BE2C (cell line): ENCODE data around the gene PRRC2B.
"Not testable (repeated sequence)": the region's sequence is repeated elsewhere in the genome, so short reads cannot be mapped to it uniquely, and the experiment has no call there.

Source experiments
- DNase-seq: peaks from one replicate; pipeline ENCODE4 v3.0.0-alpha.2; 2020
- H3K27me3 ChIP-seq: fragments of 250-450 bp; sonication (Bioruptor Pico); 2 replicates; pipeline ENCODE4 v1.5.1; 2020; ENCODE audit warnings: mild to moderate bottlenecking
- H3K36me3 ChIP-seq: fragments of 250-450 bp; sonication (Bioruptor Pico); 2 replicates; pipeline ENCODE4 v1.5.1; 2020; ENCODE audit warnings: mild to moderate bottlenecking
- H3K4me1 ChIP-seq: fragments of 250-450 bp; sonication (Bioruptor Pico); 2 replicates; pipeline ENCODE4 v1.5.1; 2020
- H3K4me3 ChIP-seq: 2 replicates; pipeline ENCODE4 v1.5.1; 2011; ENCODE audit warnings: low read depth, low read length
- H3K9me3 ChIP-seq: fragments of 250-450 bp; sonication (Bioruptor Pico); 2 replicates; pipeline ENCODE4 v1.5.1; 2020
- CTCF ChIP-seq: IDR thresholded peaks from 2 replicates; pipeline ENCODE4 v1.5.1; 2012; ENCODE audit warnings: mild to moderate bottlenecking, low read depth, low read length

Gene PRRC2B

DNA sequence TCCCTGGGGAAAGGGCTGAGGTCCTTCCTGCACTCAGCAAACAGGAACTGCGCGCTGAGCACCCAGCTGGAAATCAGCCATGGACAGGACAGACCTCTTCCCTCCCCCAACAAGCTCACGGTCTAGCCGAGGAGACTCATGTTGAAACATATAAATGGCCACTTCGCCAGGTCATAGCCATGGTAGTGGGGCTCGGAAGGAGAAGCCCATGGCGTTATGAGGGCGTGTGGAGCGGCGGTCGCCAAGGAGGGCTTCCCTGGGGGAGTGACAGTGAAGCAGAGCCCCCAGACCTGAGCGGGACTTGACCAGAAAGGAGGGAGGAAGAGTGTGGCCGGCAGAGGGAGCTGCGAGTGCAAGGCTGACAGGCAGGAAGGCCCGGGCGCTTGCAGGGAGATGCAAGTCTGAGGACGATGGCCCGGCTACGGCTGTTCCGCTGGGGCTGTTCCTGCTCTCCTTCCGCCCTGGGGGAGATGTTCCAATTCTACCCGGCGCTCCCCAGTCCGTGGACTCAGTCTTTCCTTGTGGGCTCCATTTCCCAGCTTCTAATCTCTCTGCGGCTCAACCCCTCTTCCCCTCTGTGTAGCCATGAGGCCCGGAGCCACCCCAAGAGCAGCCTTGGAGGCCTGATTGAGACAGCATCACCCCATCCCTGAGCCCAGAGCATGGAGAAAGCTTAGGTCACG is 43.9 kb upstream of the PRRC2B start:
- TF ChIP-seq CTCF: peak; percentile 91
- Histone ChIP-seq H3K27me3 (0 out of 2 replicates have a peak, but pooled peaks cover 3% of the 10 kb centered on the region), H3K36me3 (no peaks in the 10 kb centered on the region), H3K4me3 (peak overlapping the region; percentile 54), H3K9me3 (no peaks in the 10 kb centered on the region; the same call in 1 of the 2 replicates), H3K4me1 (peaks cover 6% of the 10 kb centered on the region; the same call in 1 of the 2 replicates)
- peak; percentile 95 for DNase-seq

- H3K36me3 ChIP-seq, H3K9me3 ChIP-seq, H3K27me3 ChIP-seq, H3K4me1 ChIP-seq, H3K4me3 ChIP-seq, DNase-seq: not testable (repeated sequence)
These were observed 37.4 kb upstream of the PRRC2B start for GRCh38 chr9:131356479-131356878.

GRCh38 chr9:131358556-131358955 is 35.3 kb upstream of the PRRC2B start:
- H3K27me3 ChIP-seq: no peaks in the 10 kb centered on the region
- H3K4me3 ChIP-seq: no peak overlapping the region
- H3K4me1 ChIP-seq: peaks cover 6% of the 10 kb centered on the region
- H3K9me3 ChIP-seq: no peaks in the 10 kb centered on the region
- H3K36me3 ChIP-seq: no peaks in the 10 kb centered on the region
- TF ChIP-seq CTCF: no peak
- no peak for DNase-seq

GRCh38 chr9:131361202-131361833 is 32.6 kb upstream of the PRRC2B start:
- H3K4me1 ChIP-seq: peaks cover 6% of the 10 kb centered on the region
- no peak for TF ChIP-seq CTCF
- no peaks in the 10 kb centered on the region for H3K27me3 ChIP-seq
- H3K4me3 ChIP-seq: no peak overlapping the region
- no peaks in the 10 kb centered on the region for H3K36me3 ChIP-seq
- H3K9me3 ChIP-seq: no peaks in the 10 kb centered on the region
- no peak for DNase-seq

DNA sequence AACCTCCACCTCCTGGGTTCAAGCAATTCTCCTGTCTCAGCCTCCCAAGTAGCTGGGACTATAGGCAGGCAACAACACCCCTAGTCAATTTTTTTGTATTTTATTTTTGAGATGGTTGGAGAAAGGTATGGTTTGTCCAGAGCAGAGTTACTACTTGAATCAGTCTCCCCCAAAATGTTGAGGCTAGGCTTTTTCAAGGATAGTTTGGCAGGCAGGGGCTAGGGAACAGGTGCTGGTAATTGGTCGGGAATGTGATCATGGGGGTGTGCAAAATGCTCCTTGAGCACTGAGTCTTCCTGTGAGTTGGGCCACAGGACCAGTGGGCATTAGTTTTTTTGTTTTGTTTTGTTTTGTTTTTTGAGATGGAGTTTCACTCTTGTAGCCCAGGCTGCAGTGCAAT is 28.3 kb upstream of the PRRC2B start:
- no peaks in the 10 kb centered on the region for H3K27me3 ChIP-seq
- H3K4me1 ChIP-seq: peaks cover 10% of the 10 kb centered on the region
- H3K4me3 ChIP-seq: no peak overlapping the region
- H3K36me3 ChIP-seq: no peaks in the 10 kb centered on the region
- DNase-seq: no peak
- no peaks in the 10 kb centered on the region for H3K9me3 ChIP-seq
- TF ChIP-seq CTCF: no peak

DNA sequence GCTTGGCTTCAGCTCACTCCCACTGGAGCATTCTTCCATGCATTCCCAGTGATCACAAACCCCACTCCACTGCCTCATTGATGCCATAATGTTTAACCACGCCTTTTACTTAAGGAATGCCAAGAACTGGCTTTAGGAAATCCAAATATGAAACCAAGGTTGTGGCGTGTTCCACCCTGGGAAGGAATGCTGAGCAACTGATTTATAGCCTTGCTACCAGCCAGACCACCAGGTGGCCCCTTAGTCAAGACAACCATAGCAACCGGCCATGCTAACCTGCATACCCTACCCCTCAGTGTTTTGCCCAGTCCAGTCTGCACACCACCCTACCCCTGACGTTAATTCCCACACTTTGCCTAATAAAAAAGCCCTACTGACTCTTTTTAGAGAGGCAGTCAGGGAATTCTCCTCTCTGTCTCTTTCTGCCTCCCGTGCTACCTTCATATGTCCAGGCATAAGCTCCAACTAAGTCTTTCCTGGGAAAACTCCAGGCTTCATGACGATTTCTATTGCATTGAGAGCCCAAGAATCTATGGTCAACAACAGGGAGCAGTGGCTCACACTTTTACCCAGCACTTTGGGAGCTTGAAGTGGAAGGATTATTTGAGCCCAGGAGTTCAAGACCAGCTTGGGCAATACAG is 27.0 kb upstream of the PRRC2B start:
- Histone ChIP-seq H3K9me3 (no peaks in the 10 kb centered on the region), H3K4me1 (peaks cover 4% of the 10 kb centered on the region), H3K36me3 (no peaks in the 10 kb centered on the region), H3K4me3 (peak overlapping the region; percentile 15; the same call in 1 of the 2 replicates), H3K27me3 (no peaks in the 10 kb centered on the region)
- peak; percentile 74 for TF ChIP-seq CTCF
- peak; percentile 71 for DNase-seq
